ENCODE data around the gene KCNQ1OT1.

The KCNQ1OT1 gene

DNA sequence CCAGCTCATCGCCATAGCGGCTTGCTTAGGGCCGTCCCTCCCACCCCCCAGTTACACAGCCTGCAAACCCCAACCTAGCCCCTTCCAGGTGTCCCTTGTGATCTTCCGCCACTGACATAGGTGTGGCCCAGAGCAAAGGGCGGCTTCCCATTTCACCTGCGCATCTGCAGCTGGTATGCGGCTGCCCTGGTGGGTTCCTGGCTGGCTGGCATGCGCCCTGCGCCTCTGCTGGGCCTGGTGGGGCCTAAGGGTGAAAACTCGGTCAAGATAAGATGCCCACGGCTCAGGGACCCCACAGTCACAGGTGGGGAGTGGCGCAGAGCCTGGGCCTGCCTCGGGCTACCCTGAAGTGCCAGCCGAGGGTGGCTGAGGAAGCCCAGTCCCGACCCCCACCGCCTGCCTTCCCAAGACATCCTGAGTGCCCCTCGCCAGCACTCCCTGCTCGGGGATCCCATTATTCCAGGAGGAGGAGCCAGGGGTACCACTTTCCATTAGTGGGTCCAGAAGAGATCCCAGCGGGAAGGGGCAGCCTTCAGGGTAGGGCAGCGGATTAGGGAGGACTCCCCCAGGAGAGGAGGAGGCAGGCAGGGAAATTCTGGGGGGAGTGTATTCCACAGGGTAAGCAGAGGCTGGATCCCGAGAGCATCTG is 36.9 kb upstream of the KCNQ1OT1 start:
- no peak for DNase-seq

DNA sequence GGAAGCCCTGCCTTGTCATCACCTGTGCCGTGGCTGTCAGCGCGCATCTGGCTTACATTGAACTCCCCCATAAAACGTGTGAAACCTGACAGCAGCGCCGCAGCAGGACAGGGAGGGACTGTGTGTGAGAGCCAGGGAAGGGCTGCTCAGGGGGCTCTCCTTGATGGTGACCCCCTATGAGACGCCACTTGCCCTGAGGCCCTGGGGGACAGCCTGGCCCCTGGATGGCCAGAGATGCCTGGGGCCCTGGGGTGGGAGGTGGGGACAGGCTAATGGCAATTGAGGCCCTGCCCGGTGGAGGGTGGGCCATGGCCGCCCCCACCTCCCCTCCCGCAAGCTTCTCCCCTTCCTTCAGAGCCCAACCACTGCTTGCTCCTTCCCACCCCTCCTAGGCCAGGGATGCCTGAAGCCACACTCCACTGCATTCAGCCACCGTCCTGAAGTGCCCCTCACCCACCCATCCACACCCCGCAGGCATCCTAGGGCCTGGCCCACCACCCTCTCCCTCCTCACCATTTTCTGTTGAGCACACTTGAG is 35.3 kb upstream of the KCNQ1OT1 start:
- DNase-seq: no peak

DNA sequence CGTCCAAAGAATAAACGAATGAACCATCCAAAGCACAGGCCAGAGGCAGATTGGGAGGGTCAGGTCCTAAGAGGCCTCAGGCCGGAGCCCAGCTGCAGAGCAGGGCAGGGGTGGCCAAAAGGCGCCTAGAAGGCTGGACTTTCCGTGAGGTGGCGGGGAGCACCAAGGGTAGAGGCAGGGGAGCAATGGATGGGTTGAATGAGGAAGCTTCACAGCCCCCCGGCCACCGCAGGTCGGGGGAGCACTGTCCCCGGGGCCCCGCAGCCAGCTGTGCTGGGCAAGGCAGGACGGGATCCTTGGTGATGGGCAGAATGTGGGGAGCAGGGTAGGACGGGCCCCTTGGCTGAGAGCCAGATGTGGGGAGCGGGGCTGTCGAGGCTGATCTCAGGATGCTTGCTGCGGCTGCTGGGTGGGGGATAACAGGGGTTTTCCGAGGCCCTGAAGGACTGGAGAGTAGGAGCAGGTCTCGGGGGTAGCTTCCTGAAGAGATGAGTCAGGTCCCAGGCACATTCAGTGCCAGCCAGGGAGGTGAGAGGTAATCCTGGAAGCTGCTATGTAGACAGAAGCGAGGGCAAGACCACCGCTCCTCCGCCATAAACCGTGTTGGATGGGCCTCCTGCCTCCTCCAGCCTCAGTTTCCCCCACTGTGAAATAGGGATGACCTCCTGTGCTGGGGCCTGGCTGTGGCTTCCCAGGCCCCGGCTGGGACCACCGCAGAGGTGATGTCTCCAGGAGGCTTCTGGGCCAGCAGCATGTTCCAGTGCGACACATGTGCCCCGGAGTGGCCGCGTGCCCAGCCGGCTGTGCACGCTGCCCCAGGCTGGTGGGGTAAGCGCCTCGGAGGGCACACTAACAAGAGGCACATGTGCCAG is 34.6 kb upstream of the KCNQ1OT1 start:
- no peak for DNase-seq

DNA sequence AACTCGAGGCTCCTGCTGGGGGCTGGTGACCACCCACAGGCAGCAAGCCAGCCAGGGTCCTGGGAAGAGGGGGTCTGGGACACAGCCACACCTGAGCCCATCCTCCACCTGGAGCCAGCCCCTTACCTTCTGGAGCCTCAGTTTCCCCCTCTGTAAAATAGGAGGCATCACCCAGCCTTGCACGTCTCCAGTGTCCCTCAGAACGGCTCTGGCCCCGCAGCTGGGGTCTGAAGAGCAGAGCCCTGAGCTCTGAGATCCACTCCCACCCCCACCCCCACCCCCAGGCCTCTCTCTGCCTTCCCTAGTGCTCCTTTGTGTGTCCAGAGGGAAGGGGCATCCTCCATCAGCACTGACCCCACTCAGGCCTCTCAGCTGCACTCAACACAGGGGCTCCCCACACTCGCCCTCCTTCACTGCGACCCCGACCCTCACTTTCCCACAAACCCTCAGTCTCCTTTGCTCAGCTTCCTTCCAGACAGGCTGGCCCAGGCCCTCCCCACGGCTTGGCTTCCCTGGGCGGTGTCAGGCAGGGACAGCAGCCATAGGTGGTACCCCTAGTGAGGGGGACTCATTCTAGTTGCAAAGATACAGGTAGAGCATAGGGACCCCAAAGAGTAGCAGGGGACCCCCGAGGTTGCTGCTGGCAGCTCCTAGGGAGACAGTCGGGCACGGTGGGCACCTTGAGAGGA is 33.3 kb upstream of the KCNQ1OT1 start:
- DNase-seq: no peak

DNA sequence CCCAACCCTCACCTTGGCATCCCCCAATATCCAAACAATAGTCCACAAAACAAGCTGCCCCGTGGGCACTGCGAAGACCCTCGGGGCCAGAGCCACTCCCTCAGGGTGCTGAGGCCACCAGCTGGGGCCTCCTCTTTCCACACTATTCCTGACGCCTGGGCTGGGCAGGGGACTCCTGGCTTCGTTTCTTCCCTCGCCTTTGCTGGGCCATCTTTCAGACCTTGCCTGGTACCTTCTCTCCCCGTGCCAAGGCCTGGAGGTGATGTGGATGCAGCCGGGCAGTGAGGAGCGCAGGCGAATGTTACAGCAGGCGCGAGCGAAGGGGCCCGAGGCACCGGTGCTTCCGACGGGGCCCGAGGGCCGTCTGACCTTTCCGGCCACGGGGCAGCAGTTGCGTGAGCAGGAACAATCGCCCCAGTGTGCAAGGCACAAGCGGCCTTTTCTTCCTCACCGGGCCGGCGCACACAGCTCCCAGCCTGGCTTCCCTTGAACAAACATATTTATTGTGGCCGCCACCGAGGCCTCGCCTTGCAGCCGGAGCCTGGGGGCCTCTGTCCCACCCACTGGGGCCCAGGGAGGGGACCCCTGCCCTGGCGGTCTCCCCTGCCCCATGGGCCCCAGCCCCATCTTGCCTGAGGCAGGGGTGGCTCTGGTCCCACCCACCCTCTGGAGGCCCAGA is 32.6 kb upstream of the KCNQ1OT1 start:
- DNase-seq: no peak

DNA sequence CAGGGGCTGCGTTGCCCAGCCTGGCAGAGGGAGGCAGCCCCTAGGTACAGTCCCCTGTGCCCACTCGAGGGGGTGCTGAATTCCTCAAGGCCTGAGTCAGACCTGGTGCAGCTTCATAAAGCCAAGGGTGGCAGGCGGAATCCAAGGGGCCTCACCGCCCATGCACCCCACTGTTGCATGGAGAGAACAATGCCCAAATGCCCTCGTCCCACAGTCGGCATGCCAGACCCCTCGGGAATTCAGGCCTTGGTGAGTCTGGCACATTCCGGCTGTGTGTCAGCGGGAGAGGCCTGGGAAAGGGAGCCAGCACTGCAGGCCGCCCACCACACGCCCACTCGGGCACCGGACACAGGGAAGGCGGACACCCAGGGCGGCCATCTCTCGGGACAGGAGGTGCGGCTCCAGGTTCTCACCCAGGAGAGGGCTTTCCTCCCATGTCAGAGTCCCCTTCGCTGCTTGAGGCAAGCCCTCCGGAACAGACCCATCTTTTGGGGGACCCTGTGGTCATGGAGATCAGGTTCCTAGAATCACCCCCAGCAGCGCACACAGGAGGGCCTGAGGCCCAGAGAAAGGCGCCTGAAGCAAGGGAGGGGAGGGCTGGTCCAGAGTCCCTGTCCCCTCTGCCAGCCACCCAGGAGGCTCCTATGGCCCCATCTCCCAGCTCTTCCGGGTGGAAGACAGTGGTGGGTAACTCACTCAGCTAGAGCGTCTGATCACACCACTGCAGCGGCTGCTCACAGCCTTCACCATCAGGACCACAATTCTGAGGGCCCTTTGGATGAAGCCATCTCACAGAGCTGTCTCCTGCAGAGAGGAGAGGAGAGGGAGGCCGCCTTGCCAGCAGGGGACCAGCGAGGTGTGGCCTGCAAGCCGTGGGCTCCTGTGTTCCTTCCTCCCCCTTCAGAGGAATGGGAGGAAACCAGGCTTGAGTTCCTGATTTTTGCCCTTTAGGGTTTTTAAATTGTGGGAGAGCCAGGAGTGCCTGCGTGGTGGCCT is 31.6 kb upstream of the KCNQ1OT1 start:
- no peak for DNase-seq

DNA sequence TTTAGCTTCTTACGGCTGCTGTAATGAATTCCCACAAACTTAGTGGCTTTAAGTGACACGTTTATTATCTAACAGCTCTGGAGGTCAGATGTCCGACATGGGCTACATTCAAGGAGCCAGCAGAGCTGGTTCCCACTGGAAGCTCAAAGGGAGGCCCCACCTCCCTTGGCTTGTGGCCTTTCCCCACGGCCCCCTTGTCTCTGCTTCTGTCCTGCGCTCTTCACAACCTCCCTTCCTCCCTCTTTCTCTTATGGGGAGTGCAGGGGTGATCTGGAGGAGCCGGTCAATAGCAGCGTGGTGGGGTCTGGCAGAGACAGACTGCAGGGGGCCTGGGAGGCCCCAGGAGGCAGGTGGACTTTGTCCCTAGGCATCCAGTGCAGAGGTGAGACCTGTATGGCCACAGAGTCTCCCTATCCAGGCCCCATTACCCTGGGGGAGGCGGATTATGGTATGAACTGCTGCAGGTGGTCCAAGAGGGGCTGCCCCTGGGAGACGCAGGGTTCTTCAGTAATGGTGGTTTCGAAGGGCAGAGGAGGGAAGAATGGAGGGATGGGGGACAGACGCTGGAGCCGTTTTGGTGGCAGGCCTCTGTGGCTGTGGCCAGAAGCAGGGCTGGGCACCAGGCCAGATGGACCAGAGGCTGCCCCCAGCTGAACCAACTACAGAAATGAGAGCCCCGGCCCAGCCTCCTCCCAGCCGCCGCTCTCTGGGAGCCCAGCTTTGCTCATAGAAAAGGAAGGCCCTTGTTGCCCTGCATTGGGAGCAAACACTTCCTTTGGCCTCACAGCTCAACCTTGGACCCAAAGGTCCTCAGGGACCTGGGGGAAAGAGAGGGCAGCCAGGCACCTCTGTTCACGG is 30.7 kb upstream of the KCNQ1OT1 start:
- DNase-seq: no peak

DNA sequence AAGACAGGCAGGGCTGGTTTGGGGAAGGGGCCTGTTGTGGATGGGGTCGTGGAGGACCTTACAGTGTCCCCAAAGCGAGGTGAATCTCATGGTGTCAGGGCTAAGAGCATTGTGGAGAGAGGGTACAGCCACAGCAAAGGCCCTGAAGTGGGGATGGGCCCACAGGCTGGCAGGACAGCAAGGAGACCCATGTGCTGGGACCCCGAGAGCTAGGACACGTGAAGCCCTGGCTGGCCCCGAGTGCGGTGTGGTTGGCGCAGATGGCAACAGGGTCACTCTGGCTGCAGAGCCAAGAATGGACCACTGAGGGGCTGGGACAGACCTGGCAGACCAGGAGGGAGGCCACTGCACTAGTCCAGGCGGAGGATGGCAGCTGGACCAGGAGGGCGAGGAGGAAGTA is 30.0 kb upstream of the KCNQ1OT1 start:
- no peak for DNase-seq

DNA sequence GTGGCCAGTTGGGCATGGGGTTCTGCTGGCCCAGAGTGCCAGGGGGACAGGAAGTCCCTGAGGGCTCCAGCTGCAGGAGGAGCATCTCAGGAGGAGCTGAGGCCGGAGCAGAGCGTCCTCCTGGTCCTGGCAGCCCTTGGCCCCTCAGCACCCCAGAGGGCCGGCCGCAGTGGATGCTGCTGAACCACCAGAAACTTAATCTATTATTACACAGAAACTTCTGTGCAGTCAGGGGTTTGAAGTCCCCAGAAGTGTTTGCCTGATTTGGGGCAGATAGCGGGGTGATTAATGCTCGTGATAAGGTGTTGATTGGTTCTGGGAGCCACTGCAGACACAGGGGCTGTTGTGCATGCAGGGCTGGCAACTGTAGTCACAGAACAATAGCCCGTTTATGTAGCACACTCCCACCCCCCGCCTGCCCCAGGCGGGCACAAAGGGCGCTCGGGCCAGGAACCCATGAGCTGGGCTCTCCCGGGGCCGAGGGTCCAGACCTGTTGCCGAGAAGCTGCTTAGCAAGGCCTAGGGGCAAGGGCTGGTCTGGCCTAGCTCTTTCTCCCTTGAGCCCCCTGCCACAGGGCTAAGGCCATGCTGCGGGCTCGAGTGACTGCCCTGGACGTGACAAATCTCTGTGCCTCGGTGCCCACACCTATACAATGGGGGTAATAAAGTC is 29.0 kb upstream of the KCNQ1OT1 start:
- no peak for DNase-seq

DNA sequence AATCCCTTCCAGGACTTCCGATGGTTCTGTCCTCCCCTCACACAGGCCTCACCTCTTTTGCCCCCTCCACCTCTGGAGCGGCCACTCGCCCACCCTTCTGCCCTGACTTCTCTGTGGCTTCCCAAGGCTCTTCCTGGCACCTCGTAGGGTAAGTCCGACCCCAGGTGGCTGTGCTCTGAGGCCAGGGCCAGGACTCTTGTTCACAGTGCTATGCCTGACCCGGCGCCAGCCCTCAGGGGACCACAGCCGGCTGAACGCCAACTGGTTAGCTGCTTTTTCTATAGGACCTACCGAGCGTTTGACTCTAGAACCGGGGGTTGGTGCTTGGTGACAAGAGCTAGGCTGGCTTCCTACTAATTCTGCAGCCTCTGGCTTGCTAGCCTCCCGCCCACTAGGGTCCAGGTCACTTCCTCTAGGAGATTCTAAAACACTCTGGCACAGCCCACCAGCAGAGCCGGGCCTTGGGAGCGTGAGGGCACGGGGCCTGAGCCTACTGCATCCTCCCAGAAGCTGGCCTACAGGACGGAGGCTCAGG is 28.4 kb upstream of the KCNQ1OT1 start:
- DNase-seq: no peak

DNA sequence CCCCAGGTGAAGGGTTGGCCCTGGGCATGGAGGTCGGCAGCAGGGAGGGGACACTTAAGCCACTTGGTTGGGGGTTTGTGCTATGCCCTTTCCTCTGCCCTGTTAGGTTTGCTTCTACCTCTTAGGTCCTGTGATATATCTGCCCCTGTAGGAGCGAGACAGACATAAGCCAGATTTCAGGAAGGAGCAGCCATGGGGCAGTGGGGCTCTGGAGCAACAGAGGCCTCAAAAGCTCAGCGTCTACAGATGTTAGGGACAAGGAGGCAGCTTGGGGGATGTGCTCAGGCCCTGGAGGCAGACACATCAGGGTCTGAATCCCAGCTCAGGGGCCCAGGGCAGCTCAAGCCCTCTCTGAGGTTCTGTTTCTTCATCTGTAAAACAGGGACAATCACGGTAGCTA is 27.2 kb upstream of the KCNQ1OT1 start:
- no peak for DNase-seq

DNA sequence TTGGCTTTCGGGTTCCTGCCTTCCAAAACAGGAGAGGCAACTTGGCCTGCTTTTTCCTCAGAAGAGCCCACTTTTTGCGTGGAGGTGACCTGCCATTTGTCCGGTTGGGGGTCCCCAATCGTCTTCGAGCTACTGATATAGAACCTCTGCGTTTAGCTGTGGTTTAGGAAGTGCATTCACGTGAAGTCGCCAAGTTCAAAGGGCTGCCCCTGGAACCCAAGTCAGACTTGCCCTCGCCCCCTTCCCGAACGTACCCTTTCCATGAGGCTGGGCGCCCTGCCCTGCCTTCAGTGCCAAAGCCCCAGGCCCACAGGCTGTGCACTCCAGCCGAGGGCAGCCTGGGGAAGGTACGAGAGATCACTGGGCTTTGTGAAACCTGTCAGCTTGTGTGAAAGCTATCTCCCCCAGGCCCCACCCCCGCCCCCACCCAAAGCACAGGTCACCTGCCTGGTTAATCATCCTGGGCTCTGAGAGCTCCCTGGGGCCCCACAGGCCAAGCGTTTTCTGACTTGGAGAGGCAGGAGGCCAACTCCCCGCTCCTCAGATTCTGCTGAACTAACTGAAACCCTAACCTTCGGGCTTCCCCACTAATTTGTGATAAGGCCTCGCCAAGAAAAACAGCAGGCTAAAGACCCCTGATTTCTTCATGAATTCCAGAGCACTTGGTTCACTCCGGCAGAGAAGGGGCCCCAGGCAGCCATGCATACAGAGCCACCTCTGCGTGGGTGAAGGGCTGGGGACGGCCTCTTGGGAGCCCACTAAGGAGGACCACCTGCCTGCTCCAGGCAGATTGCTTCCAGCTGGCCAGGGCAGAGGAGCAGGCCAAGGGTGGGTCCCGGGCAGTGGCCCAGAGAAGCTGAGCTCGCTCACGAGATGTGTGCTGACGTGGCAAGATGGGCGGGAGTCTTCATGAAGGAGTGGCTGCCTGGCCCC is 25.8 kb upstream of the KCNQ1OT1 start:
- DNase-seq: no peak

DNA sequence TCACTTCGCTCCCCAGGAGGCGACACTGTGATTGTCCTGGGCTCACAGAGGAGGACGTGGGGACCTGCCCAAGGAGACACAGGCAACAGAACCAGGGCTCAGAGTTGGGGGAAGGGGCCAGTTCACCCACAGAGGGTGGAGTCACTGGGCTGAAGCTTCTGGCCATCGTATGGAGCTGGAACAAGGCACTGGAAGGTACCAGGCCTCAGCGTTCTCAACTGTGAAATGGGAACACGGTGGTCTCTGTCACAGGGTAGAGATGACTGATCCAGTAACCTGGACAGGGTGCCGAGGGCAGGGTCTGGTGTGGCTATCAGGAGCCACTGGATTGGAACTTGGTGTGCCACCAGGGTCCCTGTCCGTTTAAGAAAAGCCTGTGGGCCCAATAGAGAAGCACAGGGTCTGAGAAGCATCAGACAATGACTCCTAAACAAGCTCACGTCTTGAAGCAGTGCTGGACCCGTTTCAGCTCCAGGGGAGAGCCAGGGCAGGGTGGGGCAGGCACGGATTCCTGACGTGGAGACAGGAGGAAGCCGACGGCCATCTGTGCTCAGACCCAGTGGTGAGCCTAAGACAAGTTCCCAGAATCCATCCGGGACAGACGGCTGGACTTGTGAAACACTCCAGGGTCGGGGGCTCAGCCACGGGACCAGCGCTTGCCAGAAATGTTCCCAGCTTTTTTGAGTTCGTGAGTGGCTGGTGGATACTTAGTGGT is 25.0 kb upstream of the KCNQ1OT1 start:
- DNase-seq: no peak

DNA sequence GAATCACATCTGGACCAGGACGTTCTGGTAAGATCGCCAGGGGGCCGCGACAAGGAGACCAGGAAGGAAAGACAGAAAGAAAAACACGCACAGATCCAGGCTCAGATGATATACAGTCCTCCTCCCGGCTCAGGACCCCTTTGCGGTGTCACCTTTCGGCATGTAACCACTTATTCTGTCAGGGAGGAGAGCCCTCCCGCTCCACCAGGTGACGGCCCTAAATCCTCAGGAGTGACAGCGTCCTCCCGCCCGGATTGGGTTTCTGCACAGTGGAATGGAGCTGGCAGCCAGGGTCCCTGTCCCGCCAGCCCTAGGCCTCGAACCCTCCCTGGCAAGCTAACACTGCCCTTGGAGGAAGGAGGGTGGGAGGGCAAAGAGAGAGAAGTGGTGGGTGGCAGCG is 24.3 kb upstream of the KCNQ1OT1 start:
- no peak for DNase-seq

DNA sequence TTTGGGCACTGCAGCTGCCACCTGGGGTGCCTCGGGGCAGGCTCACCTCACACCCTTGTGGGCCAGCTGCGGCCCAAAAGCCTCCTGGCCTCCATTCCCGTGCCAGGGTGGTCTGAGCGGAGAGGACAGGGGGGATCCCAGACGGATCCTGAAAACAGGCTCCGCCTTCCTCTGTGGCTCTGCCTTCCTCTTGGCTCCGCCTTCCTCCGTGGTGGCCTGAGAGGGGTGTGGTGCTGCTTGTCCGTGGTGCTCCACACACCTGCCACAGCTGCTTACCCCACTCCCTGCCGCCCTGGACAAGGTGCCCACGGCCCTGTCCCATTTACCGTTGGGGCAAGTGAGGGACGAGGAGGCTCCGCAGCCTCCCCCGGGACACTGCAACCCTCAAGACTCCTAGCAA is 23.2 kb upstream of the KCNQ1OT1 start:
- DNase-seq: no peak

DNA sequence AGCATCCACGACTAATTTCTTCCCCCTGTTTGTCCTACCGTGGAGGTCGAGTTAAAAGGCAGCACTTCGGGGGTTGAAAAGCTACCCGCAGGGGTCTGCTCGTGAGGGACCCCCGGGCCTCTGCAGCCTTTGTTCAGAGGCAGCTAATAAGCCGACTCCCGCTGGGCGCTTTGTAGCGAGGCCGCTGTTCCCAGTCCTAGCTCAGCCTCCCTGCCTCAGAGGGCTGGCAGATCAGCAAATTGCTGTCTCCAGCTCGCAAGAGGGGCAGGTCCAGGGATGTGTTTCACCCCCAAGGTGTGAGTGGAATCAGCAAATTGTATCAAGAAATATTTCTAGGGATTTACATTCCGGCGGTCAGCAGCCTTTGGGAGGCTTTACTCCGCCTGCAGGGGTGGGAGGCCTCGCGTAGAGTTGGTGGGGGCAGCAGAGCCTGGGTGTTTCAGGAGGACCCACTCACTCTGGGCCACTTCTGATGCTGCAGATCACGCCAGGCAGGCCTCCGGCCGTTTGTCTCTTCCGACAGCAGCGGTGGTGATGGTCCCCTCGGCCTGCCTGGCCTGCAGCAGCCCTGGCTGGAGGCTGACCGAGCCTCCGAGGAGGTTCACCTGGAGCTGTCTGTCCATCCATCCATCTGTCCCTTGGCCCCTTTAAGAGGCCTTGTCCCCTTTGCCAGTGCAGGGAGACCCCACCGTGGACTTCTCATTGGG is 21.6 kb upstream of the KCNQ1OT1 start:
- no peak for DNase-seq

DNA sequence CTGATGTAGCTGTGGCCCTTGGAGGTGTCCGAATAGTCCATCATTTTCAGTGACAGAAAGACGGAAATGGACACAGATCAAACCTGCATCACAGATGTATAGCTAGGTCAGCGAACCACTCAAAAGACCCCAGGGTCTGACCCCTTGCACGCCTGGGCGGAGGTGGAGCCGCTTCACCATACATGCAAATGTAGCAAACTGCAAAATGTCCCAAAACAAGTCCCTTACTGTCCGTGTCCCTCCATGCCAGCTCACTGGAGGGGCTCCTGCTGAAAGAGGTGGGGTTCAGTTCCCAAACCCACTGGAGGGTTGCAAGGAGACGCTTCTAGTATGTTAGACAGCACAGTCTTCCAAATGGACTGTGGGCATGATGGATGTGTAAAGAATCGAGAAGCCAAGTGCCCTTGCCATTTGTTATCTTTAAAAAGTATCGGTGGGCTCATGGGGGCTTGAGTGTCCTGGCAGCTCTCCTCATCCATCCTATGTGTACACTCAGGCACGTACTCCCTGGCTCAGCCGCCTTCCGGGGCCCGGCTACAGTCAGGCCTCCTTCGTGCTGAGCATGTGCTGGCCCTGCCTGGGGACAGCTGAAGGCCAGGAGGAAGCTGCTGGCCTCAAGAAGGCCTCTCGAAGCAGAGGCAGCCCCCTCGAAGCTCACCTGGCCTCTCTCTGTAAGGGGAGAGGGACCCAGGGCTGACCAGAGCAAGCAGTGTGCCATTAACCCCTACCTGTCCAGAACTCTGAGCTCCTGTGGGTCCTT is 20.2 kb upstream of the KCNQ1OT1 start:
- no peak for DNase-seq
